Dermis blood vessel endothelial cell (primary cell): ENCODE results near the gene SYT2. TPM values are rescaled to one million over a fixed set of nuclear protein-coding genes. Genes with fewer than 3 reads are reported as not detected.
"Not testable (repeated sequence)": the region's sequence is repeated elsewhere in the genome, so short reads cannot be mapped to it uniquely, and the experiment has no call there.

Experiments
- DNase-seq: peaks from one replicate; pipeline ENCODE4 v3.0.0; 2010
- total RNA-seq: library from RNA; depleted of rRNA; stranded (reverse); fragments of >200 nt; gene quantifications from 2 replicates; pipeline ENCODE4 v1.2.3, GENCODE V29; 2014

SYT2 gene
- total RNA-seq, 1 donor from 2014 or later, result under 0.01 TPM

GRCh38 chr1:202542415-202542814, 167.8 kb downstream of the SYT2 start:
- DNase-seq, result not testable (repeated sequence)

- DNase-seq, result not testable (repeated sequence)
Measured at GRCh38 chr1:202540858-202541257, 169.4 kb downstream of the SYT2 start.

Other genes starting within 250 kb of the SYT2 start
- gene KDM5B, start 98.0 kb upstream of the SYT2 start, total RNA-seq, result 76.3 and 89.0 TPM in 2 replicates
- gene PCAT6, start 100.5 kb upstream of the SYT2 start, total RNA-seq, result 0.51 TPM in 1 of 2 replicates, not detected in the other
- gene RABIF, start 178.7 kb upstream of the SYT2 start, total RNA-seq, result 6.8 and 9.4 TPM in 2 replicates
- gene KLHL12, start 216.8 kb upstream of the SYT2 start, total RNA-seq, result 26.7 and 28.6 TPM in 2 replicates
- 134 and 137 TPM in 2 replicates for gene ADIPOR1, start 247.9 kb upstream of the SYT2 start, total RNA-seq